Neural cell (in vitro differentiated cells): ENCODE measurements around the gene ADPRHL1.

Experiments
- CTCF ChIP-seq: fragments of 450-650 bp; IDR thresholded peaks from 2 replicates; pipeline ENCODE4 v1.5.1; 2014; ENCODE audit warnings: antibody characterized with exemption, mild to moderate bottlenecking, moderate library complexity; ENCODE audit not compliant: poor library complexity, severe bottlenecking
- EP300 ChIP-seq: fragments of 450-650 bp; conservative IDR thresholded peaks from 2 replicates; pipeline ENCODE4 v1.6.1; 2014; ENCODE audit warnings: antibody characterized with exemption, mild to moderate bottlenecking, moderate library complexity; ENCODE audit not compliant: poor library complexity, severe bottlenecking
- EZH2 ChIP-seq: fragments of 200-600, 300-800 bp; shearing (Covaris generic), sonication (generic); IDR thresholded peaks from 2 replicates; pipeline ENCODE4 v1.6.1; 2014; ENCODE audit warnings: antibody characterized with exemption, low read length, borderline replicate concordance, mild to moderate bottlenecking; ENCODE audit not compliant: insufficient read depth, poor library complexity, severe bottlenecking
- TAF1 ChIP-seq: IDR thresholded peaks from 2 replicates; pipeline ENCODE4 v1.6.1; 2012; ENCODE audit warnings: low read depth

- TF ChIP-seq CTCF (no peak), EP300 (no peak), TAF1 (no peak), EZH2 (no peak)
Measured at GRCh38 chr13:113437408-113438010, 15.8 kb downstream of the ADPRHL1 start.
